CD4-positive, alpha-beta T cell treated with Interleukin-15 for 4 hours (primary cell): ENCODE results near the gene GAB1.

Source experiments
- DNase-seq: peaks from one replicate; pipeline ENCODE4 v3.0.0-alpha.2; 2020; ENCODE audit warnings: low spot score

GAB1 gene

DNA sequence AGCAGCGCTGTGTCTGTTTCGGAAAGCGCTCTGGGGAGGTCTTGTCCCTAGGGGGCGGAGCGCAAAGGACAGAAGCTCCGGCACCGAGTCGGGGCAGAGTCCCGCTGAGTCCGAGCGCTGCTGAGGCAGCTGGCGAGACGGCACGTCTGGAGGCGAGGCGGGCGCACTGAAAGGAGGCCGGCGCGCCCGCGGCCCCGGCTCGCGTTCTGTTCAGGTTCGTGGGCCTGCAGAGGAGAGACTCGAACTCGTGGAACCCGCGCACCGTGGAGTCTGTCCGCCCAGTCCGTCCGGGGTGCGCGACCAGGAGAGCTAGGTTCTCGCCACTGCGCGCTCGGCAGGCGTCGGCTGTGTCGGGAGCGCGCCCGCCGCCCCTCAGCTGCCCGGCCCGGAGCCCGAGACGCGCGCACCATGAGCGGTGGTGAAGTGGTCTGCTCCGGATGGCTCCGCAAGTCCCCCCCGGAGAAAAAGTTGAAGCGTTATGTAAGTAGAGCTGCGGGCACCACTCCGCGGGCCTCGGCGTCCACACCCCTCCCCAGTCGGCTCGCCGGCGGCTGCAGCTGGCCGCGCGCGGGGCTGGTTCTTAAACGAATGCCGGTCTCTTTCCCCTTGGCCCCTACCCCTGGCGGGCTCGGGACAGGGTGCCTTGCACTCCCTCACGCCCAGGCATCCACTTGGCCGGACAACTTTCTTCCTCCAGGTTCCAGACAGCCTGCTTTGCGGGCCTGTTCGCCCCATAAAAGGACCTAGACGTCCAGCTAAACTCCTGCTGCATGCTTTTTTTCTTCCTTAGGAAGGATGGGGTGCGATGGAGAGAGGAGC, at the start of gene GAB1:
GAB1 (plus strand) TSS at position 96 of the 819 bp plus-strand sequence; CDS start at position 409, 313 bp downstream.
- DNase-seq, result no peak

DNA sequence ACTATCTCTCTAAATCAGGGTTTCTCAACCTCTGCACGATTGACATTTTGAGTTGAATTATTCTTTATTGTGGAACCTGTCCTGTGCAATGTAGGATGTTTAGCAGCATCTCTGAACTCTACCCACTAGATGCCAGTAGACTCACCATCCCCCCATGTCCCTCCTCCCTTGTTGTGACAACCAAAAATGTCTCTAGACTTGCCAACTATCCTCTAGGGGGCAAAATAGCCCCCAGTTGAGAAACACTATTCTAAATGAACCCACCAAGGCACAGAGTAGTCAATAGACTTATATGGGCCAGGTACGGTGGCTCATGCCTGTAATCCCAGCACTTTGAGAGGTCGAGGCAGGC, 49.1 kb upstream of the GAB1 start:
- DNase-seq, result no peak

DNA sequence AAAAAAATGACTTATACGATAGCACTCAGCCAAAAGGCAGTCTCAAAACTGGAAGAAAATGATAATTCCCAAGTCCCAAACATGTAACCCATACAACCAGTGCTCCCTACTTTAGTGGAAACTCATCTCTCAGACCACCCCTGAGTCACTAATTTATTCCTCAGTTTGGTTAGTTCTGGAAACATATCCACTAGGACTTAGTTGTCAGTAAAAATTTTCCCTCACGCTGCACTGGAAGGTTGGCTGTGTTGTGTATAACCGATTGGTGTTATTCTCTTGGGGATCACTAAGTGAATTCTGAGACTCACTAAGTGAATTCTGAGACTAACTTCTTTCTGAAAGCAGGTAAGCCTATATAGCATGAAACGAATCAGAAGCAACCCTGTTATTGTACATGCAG, 48.5 kb upstream of the GAB1 start:
- DNase-seq, result no peak

DNA sequence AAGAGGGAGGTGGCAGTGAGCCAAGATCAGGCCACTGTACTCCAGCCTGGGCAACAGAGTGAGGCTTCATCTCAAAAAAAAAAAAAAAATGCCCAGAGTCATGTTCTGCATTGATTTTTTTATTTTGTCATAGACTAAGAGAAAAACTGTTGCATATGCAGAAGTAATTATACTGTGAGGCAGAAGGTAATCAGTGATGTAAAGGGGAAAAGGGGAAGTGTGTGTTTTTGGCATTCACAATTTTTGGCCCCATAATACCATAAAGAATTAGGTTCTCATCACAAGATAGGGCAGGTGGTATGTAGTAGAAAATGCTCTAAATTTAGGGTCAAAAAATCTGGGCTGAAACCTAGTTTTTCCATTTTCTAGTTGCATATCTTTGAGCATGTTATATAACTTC, 47.3 kb upstream of the GAB1 start:
- DNase-seq, result no peak

DNA sequence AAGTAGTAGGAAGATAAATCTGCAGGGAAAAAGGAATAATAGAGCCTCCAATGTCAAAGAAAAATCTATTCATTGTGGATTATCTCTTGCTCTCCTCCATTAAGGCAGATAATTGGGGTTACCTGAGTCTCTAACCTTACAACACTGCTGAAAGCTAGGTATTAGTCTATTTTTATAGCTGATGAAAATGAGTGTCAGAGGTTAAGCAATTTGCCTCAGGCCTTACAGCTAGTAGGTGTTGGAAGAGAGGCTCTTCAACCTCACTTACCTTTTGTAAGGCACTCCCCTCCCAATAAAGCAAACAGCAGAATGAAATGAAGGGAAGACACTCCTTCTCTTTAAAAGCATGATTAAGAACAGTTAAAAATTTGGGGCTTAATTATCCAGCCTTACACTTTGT, 45.4 kb upstream of the GAB1 start:
- DNase-seq, result no peak

DNA sequence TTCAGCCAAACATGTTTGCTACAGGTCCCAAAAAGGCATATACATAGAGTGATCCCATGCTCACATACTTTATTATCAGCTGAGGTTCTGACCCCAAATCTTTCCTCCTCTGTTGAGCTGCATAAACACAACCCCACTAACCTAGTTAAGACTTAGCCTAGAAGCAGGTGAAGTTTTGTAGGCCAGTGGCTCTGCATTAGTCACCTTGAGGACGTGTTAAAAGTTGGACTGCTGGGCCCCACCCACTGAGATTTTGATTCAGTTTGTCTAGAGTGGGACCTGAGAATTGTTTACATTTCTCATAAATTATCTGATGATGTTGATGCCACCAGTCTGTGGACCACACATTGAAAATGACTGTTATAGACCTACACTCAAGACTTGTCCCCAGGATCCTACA, 43.8 kb upstream of the GAB1 start:
- DNase-seq, result no peak

DNA sequence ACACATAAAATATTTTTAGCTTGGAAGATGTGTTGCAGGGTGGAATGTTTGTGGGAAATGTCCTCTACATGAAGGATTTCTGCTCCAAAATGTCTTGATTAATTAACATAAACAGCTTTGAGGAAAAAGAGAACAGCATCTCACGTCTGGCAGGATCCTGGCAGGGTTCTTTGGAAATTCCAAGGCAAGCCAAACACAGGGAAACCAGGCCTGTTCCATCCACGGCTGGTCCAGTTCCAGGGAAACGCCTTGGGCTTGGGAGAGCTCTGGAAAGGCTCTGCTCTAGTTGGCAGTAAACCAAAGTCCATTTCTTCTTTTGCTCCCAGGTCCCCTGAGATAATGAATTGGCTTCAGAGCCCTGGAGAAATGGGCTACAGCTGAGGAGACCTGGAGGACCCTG, 42.4 kb upstream of the GAB1 start:
- no peak for DNase-seq

DNA sequence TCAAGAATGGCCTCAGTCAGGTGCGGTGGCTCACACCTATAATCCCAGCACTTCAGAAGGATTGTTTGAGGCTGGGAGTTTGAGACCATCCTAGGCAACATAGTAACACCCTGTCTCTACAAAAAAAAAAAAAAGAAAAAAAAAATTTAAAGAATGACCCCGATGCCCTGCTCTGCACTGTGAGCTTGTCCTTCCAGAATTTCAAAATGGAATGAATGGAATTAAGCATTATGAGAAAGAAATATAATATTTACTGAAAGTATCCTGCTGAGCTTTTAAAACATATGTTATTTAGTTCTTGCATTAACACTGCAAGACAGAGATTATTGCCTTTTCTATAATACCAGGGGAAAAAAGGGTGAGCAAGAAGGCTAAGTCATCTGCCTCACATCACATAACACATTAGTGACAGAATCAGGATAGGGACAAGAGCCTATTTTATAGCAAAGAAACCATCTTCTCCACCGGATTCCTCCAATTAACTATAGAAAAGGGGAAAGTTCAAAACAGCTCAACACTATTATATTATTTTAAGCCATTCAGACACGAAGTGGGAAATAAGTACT, 41.9 kb upstream of the GAB1 start:
- DNase-seq, result no peak

DNA sequence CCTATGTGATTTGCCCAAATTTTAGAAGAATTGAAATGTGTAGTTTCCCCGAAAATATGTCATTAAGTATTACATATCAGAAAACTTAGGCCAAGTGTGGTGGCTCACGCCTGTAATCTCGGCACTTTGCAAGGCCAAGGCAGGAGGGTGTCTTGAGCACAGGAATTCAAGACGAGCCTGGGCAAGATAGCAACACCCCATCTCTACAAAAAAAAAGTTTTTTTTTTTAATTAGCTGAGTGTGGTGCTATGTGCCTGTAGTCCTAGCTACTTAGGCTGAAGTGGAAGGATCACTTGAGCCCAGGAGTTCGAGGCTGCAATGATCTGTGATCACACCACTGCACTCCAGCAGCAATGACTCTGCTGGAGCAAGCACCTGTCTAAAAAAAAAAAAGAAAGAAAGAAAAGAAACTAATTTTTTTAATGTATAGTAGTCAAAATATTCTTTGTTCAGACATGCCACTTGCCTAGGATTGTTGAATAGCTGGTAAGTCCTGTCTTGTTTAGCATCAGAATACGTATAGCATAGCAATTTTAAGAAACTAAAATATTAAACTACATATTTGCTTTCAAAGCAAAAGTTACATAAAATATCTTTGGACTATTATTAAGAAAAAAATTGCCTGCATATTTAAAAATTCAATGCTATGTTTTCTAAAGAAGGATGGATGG, 40.1 kb upstream of the GAB1 start:
- no peak for DNase-seq

DNA sequence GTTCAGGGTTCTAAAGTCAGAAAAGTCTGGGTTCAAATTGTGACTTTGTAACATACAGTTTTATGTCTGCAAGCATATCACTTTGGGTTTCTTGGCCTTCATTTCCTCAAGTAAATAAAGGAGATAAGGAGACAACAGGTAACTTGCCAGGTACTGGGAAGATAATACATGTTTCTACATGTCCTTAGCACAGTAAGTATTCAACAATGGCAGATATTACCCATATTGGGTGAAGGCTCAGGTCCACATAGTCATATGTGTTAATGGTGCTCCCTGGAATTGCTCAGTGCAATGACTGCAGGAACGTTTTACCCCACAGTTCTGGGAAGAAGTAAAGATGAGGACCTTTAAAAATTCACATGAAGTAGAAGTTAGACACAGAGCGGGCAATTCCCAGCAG, 35.8 kb upstream of the GAB1 start:
- DNase-seq, result no peak

DNA sequence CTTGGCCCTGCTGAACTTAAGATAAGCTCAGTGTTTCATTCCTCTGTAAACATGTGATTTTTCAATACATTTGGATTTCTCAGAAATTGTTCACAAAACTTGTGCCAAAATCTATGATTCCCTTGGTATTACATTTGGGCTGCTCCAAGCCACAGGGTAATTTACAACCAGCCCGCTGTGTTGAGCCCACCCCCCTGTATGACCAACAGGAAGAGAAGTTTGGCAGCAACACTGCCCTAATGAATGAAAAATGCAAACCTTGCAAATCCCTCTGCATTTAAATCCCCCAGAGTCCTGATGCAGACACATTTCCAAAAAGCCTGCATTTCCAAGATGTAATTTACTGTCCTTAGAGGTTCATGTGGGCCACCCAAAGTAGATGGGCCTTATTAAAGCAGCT, 34.1 kb upstream of the GAB1 start:
- DNase-seq, result no peak

DNA sequence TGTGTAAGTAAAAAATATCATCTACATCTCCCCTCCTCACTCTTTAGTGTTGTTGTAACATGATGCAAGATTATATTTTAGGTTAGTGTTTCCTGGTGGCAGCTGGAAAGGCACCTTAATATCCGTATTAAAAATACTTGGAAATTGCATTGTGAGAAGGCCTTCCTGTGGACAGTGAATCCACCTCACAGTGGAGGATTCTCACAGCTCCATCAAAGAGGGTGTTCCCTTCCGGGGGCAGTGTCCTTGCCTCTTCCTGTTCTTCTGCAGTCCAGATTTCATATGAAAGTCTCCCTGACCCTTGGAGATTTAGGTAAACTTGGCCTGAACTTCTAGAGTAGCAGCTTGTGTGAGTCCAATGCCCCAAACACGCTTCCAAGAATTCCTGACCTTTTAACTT, 29.9 kb upstream of the GAB1 start:
- DNase-seq, result no peak

DNA sequence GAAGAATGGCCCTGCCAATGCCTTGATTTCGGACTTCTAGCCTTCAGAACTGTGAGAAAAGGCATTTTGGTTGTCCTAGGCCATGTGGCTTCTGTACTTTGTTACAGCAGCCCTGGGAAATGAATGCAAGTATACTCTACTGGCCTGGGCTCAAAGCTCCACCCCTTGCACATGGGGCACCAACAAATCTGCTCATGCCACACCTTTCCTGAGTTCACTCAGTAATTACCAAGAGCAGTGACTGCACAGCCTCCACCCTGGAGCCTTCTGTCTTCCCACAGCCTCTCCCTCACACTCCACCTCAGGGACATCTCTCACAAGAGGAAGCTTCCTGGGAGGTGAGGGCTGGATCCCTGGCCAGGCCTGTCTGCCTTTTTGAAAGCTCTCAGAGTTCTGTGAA, 29.1 kb upstream of the GAB1 start:
- DNase-seq, result no peak

DNA sequence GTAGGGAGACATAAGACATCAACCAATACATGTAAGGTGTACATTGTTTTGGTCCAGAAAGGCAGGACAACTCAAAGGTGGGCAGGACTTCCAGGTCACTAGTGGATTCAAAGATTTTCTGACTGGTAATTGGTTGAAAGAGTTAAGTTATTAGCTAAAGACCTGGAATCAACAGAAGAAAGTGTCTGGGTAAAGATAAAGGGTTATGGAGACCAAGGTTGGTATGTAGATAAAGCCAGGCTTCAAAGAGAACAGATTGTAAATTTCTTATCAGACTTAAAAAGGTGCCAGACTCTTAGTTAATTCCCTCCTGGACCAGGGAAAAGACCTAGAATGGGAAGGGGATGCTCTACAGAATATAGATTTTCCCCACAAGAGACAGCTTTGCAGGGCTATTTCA, 28.3 kb upstream of the GAB1 start:
- DNase-seq, result no peak

DNA sequence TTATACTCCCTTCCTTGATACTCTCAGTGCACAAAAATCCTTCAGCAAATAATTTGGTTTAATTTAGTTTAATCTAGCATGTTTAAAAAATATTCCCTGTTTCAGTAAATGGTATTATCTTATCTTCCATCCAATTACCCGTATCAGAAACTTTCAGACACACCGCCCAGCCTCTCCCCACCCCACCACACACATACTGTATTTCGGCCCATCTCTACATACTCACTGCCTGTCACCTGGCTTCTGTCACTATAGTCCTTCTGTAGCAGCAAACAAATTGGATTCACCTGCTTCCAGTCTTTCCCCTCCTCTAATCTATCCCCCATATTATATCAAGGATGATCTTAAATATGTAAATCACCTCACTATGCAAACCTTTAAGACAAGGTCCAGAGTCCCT, 24.8 kb upstream of the GAB1 start:
- DNase-seq, result no peak

DNA sequence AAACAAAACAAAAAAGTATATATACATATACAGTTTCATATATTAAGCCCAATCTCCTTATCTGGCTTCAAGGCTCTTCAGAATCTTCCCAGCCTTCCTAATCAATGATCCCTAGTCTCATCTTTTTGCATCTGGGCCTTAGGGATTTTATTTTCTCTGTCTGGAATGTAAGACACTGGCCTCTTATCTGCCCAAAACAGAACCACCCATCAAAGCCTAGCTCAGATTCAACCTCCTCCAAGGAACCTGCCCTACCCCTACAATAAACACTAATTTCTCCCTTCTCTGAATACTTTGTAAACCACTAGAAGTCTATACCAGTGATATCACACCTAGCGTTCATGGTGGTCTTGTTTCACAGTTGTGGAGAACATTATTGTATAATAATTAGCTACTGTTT, 23.2 kb upstream of the GAB1 start:
- no peak for DNase-seq

DNA sequence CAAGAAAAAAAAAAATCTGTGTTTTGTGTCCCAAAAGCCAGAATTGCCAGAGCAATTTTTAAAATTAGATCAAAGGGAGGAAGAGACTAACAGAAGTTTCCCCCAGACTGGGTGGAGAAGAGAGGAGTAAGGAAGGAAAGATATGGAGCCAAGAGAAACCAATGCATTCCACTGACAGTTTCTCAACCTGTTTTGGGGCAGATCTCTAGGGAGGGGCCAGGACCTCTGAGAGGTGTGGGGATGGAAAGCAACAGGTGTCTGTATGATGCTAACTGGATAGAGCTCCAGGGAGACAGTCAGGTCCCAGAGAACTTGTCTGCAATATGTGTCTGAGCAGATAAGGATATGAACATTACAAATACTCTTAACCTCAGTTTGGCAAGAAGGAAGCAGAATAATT, 22.7 kb upstream of the GAB1 start:
- DNase-seq, result no peak

DNA sequence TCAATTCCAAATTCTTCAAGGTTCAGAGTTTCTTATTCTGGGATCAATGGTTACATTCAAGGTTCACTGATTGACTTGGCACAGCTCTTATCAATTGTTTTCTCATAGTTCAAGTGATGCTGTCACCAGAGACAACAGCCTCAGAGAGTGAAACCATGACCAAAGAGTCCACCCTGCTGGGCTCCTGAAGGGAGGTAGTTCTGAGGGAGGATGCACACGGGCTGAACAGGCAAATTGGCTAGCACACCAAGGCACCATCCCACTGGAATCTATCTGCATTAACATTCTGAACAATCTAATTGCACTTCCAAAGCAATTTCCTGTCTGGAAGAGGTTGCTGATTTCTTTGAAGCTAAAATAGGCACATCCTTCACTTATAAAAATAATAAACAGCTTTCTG, 16.6 kb upstream of the GAB1 start:
- DNase-seq, result no peak

DNA sequence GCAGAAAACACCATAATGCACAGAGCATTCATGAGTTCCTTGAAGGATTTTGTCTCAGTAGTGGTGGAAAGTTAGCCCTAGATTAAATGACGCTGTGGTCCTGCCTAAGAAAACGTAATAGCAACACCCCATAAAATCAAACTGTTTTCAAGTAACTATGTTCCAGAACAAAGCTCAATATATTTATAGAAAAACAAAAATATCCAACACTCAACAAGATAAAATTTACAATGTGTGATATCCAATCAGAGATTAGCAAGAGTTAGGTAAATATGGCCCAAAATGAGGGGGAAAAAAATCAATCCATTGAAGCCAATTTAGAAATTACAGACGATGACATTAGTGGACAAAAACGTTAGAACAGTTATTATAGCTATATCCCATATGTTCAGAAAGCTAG, 9.9 kb upstream of the GAB1 start:
- no peak for DNase-seq

DNA sequence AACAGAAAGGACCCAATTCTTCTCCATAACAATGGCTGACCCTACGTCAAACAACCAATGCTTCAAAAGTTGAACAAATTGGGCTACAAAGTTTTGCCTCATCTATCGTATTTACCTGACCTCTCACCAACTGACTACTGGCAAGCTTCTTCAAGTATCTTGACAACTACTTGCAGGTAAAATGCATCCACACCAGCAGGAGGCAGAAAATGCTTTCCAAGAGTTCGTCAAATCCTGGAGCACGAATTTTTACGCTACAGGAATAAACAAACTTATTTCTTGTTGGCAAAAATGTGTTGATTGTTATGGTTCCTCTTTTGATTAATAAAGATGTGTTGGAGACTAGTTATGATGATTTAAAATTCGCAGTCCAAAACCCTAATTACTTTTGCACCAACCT, 6.7 kb upstream of the GAB1 start:
- DNase-seq, result no peak

DNA sequence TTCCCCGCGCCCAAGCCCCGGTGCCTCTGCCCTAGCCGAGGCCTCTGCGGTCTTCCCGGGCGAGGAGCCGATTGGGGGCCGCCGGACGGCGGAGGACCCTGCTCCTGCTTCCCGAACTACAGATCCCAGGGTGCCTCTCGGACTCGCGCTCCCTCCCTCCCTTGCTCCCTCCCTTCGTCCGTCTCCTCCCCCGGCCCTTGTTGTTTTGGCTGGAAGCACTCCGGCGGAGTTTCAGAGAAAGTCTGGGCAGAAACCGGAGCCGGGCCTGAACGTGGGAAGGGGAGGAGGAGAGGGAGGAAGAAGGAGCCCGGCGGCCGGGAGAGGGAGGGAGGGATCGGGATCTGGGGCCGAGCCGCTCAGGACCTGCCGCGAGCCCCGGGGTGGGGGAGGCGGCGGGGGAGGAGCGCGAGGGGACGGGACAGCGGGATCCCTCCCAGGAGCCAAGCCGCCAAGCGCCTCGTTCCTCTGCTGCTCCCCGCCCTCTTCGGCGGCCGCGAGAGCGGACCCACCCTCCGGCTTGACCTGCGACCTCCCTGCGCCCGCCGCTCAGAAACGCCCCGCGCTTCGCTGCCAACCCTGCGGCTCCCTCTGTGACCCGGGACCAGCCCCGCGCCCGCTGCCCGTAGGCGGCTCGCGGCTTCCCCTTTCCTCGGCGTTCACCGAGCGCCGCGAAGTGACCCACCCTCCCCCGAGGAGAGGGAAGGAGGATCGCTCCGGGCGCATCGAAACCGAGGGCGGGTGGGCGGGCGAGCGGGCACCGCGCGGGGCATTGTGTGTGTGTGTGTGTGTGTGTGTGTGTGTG, 496 bp upstream of the GAB1 start:
- peak; percentile 5 for DNase-seq

DNA sequence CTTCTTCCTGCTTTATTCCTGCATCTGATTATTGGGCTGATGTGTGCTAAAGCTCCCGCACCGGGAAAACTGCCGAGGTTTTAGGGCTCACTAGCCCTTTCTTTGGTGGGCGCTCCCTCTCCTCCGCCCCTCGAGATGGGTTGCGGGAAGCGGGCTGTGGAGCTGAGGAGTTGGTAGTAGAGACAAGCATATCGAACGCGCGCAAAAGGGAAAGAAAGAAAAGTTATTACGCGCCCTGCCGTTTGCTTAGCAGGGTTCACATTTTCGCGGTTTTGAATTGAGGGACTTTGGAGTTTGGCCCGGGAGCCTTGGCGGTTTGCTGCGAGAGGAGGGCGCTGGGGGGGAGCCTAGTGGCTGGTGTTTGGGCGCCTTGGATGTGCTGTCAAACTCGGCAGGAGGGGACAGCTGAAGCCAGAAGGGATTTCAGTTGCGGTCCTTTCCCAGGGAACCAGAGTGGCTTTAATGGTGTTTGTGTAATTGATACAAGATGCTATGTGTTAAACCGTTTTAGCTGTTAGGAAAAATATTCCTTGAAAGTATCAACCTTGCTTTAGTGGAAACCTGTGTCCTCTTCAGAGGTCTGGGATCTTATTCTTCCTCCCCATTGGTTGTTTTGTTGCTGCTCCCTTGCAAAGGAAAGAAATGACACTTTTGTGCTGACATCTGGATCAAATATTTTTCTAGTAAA, 1.1 kb downstream of the GAB1 start:
- DNase-seq, result no peak
